Suppressor macrophage treated with lipopolysaccharide for 4 hours (primary cell): ENCODE measurements around the gene CLDN8.

ENCODE experiments used
- DNase-seq: peaks from one replicate; pipeline ENCODE4 v3.0.0-alpha.2; 2020

CLDN8 gene

GRCh38 chr21:30194701-30195299 lies 21.1 kb downstream of the CLDN8 start:
- DNase-seq: peak; percentile 47

GRCh38 chr21:30193201-30193600 lies 22.7 kb downstream of the CLDN8 start:
- DNase-seq: no peak

- DNase-seq: no peak
Measured at GRCh38 chr21:30190554-30190953, 25.3 kb downstream of the CLDN8 start.

GRCh38 chr21:30189773-30190172 lies 26.1 kb downstream of the CLDN8 start:
- DNase-seq: no peak

- no peak for DNase-seq
Measured at GRCh38 chr21:30186242-30186641, 29.7 kb downstream of the CLDN8 start.

- DNase-seq: no peak
Measured at GRCh38 chr21:30168086-30168485, 47.8 kb downstream of the CLDN8 start.

GRCh38 chr21:30166705-30167104 lies 49.2 kb downstream of the CLDN8 start, which contains the start of gene CLDN17:
TSS of gene CLDN17 (minus strand) at chr21:30166805. CDS start at chr21:30166617, 188 bp downstream.
- DNase-seq: no peak

GRCh38 chr21:30166171-30166570 lies 49.7 kb downstream of the CLDN8 start:
- no peak for DNase-seq

- no peak for DNase-seq
Measured at GRCh38 chr21:30164796-30165195, 51.1 kb downstream of the CLDN8 start.
